KMS-11 (cell line): Measurements from ENCODE around the gene PIP4K2B.

Experiments
- H2AFZ ChIP-seq: fragments of 200-600 bp; sonication (generic); 2 replicates; pipeline ENCODE4 v1.6.1; 2016; ENCODE audit warnings: antibody characterized with exemption, mixed run types, low read depth
- H3K27ac ChIP-seq: fragments of 200-600 bp; sonication (generic); 2 replicates; pipeline ENCODE4 v1.6.1; 2016; ENCODE audit warnings: mild to moderate bottlenecking, mixed run types
- H3K27me3 ChIP-seq: fragments of 200-600 bp; sonication (generic); 2 replicates; pipeline ENCODE4 v1.6.1; 2017; ENCODE audit warnings: mild to moderate bottlenecking, low read depth, mixed run types, moderate library complexity; ENCODE audit not compliant: insufficient read depth
- H3K36me3 ChIP-seq: fragments of 200-600 bp; sonication (generic); 2 replicates; pipeline ENCODE4 v1.6.1; 2017; ENCODE audit warnings: mild to moderate bottlenecking, mixed run types; ENCODE audit not compliant: insufficient read depth
- H3K4me1 ChIP-seq: fragments of 200-600 bp; sonication (generic); 2 replicates; pipeline ENCODE4 v1.6.1; 2016; ENCODE audit warnings: mild to moderate bottlenecking, low read depth, mixed run types; ENCODE audit not compliant: poor library complexity, severe bottlenecking
- H3K4me2 ChIP-seq: fragments of 200-600 bp; sonication (generic); 2 replicates; pipeline ENCODE4 v1.7.0; 2016; ENCODE audit warnings: mild to moderate bottlenecking, mixed run types
- H3K4me3 ChIP-seq: fragments of 200-600 bp; sonication (generic); IDR thresholded peaks from 2 replicates; pipeline ENCODE4 v1.6.1; 2017; ENCODE audit warnings: low read depth, low read length, mixed read lengths; ENCODE audit not compliant: insufficient read depth
- H3K79me2 ChIP-seq: fragments of 200-600 bp; sonication (generic); 2 replicates; pipeline ENCODE4 v1.6.1; 2016; ENCODE audit warnings: low read depth, mixed run types; ENCODE audit not compliant: insufficient read depth
- H3K9ac ChIP-seq: fragments of 200-600 bp; sonication (generic); 2 replicates; pipeline ENCODE4 v1.6.1; 2016; ENCODE audit warnings: mild to moderate bottlenecking, mixed run types
- H4K20me1 ChIP-seq: fragments of 200-600 bp; sonication (generic); 2 replicates; pipeline ENCODE4 v1.6.1; 2016; ENCODE audit warnings: mild to moderate bottlenecking, mixed run types; ENCODE audit not compliant: insufficient read depth
- CTCF ChIP-seq: fragments of 200-600 bp; sonication (generic); conservative IDR thresholded peaks from 2 replicates; pipeline ENCODE4 v1.6.1; 2017; ENCODE audit warnings: low read depth, mild to moderate bottlenecking, antibody characterized with exemption, low read length, moderate library complexity, mixed read lengths

PIP4K2B gene

GRCh38 chr17:38746004-38746848 lies 53.1 kb downstream of the PIP4K2B start:
- peaks cover 23% of the 10 kb centered on the region; the same call in 1 of the 2 replicates for H3K27me3 ChIP-seq
- H3K36me3 ChIP-seq, result no peaks in the 10 kb centered on the region
- TF ChIP-seq CTCF, result no peak
- no peak overlapping the region for H3K27ac ChIP-seq
- no peaks in the 10 kb centered on the region for H4K20me1 ChIP-seq
- H3K4me2 ChIP-seq, result no peak overlapping the region
- H3K9ac ChIP-seq, result no peak overlapping the region
- H3K4me1 ChIP-seq, result peaks cover 26% of the 10 kb centered on the region
- no peak overlapping the region for H3K4me3 ChIP-seq
- H3K79me2 ChIP-seq, result no peaks in the 10 kb centered on the region
- no peak overlapping the region for H2AFZ ChIP-seq

GRCh38 chr17:38745545-38745944 lies 53.8 kb downstream of the PIP4K2B start:
- Histone ChIP-seq H3K36me3 (no peaks in the 10 kb centered on the region), H3K4me1 (peaks cover 22% of the 10 kb centered on the region), H3K4me2 (no peak overlapping the region), H3K79me2 (no peaks in the 10 kb centered on the region), H3K9ac (no peak overlapping the region), H2AFZ (no peak overlapping the region), H3K27me3 (peaks cover 20% of the 10 kb centered on the region; the same call in 1 of the 2 replicates), H3K4me3 (no peak overlapping the region), H4K20me1 (no peaks in the 10 kb centered on the region), H3K27ac (no peak overlapping the region)
- no peak for TF ChIP-seq CTCF

GRCh38 chr17:38743556-38744171 lies 55.7 kb downstream of the PIP4K2B start:
- H3K4me1 ChIP-seq, result peaks cover 12% of the 10 kb centered on the region
- no peak overlapping the region for H3K4me3 ChIP-seq
- no peaks in the 10 kb centered on the region for H3K79me2 ChIP-seq
- no peak overlapping the region for H3K9ac ChIP-seq
- no peak overlapping the region for H3K27ac ChIP-seq
- no peak overlapping the region for H2AFZ ChIP-seq
- TF ChIP-seq CTCF, result no peak
- no peaks in the 10 kb centered on the region for H4K20me1 ChIP-seq
- H3K27me3 ChIP-seq, result peaks cover 3% of the 10 kb centered on the region; the same call in 1 of the 2 replicates
- no peaks in the 10 kb centered on the region for H3K36me3 ChIP-seq
- H3K4me2 ChIP-seq, result no peak overlapping the region

- H3K27me3 ChIP-seq, result no peaks in the 10 kb centered on the region
- no peak overlapping the region for H2AFZ ChIP-seq
- TF ChIP-seq CTCF, result no peak
- no peaks in the 10 kb centered on the region for H4K20me1 ChIP-seq
- no peak overlapping the region for H3K4me3 ChIP-seq
- no peaks in the 10 kb centered on the region for H3K36me3 ChIP-seq
- H3K4me1 ChIP-seq, result peaks cover 11% of the 10 kb centered on the region
- H3K27ac ChIP-seq, result no peak overlapping the region
- H3K9ac ChIP-seq, result no peak overlapping the region
- no peak overlapping the region for H3K4me2 ChIP-seq
- H3K79me2 ChIP-seq, result no peaks in the 10 kb centered on the region
Observed at GRCh38 chr17:38742411-38743308, 56.7 kb downstream of the PIP4K2B start.
